Stimulated activated CD8-positive, alpha-beta memory T cell treated with anti-CD3 and anti-CD28 coated beads, Interleukin-7, amount 100 ng/mL, for 48 hours (primary cell): ENCODE measurements around the gene OR56B1.

Source experiments
- DNase-seq, 2 donors: peaks; one replicate each; pipeline ENCODE4 v3.0.0-alpha.2; 2020; ENCODE audit warnings: low read depth in 1 of 2; ENCODE audit errors: extremely low read depth in 1 of 2

The OR56B1 gene

GRCh38 chr11:5726351-5726750 is 9.9 kb upstream of the OR56B1 start:
- no peak for DNase-seq

DNA sequence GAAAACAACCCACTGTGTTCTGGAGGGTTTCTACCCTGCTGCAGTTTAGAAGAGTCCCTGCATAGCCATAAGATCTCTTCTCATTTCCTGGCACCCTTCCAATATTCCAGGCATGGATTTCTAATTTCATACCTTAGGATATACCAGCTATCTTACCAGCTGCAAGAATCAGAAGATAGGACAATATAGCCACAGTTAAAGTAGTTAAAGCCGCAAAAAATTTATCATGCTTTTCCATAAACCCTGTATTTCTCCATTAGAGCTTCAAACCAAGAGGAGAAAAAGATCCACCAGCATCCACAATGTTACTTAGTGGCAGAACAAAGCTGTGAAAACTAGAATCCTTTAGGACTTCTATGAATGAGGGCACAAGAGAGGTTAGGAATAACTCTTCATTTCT is 8.6 kb upstream of the OR56B1 start:
- no peak for DNase-seq

DNA sequence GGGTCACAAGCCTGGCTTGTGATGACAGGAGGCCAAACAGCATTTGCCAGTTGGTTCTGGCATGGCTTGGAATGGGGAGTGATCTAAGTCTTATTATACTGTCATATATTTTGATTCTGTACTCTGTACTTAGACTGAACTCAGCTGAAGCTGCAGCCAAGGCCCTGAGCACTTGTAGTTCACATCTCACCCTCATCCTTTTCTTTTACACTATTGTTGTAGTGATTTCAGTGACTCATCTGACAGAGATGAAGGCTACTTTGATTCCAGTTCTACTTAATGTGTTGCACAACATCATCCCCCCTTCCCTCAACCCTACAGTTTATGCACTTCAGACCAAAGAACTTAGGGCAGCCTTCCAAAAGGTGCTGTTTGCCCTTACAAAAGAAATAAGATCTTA is 843 bp downstream of the OR56B1 start:
- DNase-seq, result no peak

DNA sequence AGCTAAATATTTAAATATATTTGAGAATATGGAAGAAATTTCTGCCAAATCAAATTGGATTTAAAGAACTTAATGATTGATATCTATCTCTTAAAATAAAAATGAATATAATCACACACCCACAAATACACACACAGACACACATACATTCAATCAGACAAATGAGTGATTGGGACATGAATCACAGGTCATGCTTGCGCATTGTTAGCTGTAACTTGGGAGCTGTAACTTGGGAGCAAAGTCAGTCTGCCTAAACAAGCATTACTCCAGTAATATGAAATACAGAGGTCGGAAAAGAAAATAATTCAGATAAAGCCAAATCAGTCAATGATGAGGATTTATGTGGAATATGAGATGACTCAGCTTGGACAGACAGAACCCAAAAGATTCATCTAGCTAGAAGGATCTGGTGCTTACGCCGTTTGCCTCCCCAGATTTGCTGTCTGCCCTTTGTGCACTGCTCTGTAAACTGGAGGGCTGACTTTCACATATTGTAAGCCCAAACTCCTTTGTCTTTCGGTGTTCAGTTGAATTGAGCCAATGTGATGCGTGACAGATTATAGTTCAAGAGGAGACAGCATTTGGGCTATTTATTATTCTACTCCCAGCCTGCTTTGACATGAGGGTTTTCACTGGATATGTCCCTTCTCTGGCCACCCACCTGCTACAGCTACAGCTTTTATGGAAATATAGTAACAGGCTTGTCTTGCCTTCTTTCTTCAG is 1.6 kb downstream of the OR56B1 start:
- no peak for DNase-seq

- no peak for DNase-seq
Observed at GRCh38 chr11:5738431-5738830, 2.2 kb downstream of the OR56B1 start.

DNA sequence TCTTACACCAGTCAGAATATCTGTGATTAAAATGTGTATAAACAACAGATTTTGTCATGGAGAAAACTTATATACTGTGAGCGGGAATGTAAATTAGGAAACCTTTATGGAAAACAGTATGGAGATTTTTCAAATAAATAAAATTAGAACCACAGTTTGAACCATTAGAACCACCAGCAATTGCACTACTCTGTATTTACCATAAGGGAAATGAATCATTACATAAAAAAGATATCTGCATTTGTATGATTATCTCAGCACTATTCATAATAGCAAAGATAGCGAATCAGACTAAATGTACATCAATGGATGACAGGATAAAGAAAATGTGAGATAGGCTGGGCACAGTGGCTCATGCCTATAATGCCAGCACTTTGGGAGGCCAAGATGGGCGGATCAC is 10.4 kb downstream of the OR56B1 start:
- no peak for DNase-seq

- no peak for DNase-seq
Observed at GRCh38 chr11:5749836-5750235, 13.6 kb downstream of the OR56B1 start.

DNA sequence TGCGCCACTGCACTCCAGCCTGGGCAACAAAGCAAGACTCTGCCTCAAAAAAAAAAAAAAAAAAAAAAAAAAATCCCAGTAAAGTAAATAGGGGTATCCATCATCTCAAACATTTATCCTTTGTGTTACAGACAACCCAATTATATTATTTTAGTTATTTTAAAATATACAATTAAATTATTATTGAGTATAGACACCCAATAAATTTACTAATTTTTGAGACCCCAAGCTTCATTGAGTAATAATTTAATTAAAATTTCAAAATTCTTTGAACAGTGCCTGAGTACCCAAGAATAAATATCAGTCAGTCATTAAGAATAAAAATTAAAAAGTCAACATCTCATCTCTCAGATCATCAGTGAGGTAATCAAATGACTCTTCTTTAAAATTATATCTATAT is 17.7 kb downstream of the OR56B1 start, which contains the start of gene OR52N4:
OR52N4 (plus strand) TSS at position 301 of the 400 bp plus-strand sequence. CDS start 498 bp downstream, outside the sequence.
- no peak for DNase-seq

- DNase-seq, result no peak
Observed at GRCh38 chr11:5767056-5767455, 30.8 kb downstream of the OR56B1 start.

- no peak for DNase-seq
Observed at GRCh38 chr11:5783255-5783654, 47.0 kb downstream of the OR56B1 start, which contains the start of gene OR52N5. Gene OR52N5 (minus strand): TSS chr11:5783355. CDS start chr11:5778634, 4,721 bp downstream.
